HepG2 (cell line): ENCODE data around the gene RASA3. TPM values are rescaled to one million over a fixed set of nuclear protein-coding genes. Genes with fewer than 3 reads are reported as not detected.

Experiments
- ATAC-seq: fragments of 200-7000 bp; cut with Tn5 transposase; 3 replicates; pipeline ENCODE4 v1.9.1; 2020; ENCODE audit warnings: mild to moderate bottlenecking, moderate library complexity
- BruUV-seq: library from RNA; stranded (reverse); fragments of 400-500 nt; replicated peaks from 2 replicates; lab custom pipeline; 2021; lab: Mats Ljungman, UMichigan
- CTCF ChIA-PET: fragments of 300-600 bp; formaldehyde crosslinking; extraction: SDS; loops from one replicate; lab custom pipeline; 2021; ENCODE audit warnings: low total read pairs, inconsistent platforms, low intra/inter-chr PET ratio; lab: Yijun Ruan, JAX
- POLR2A ChIA-PET: fragments of 350-600 bp; sonication (Branson Sonifier 250); formaldehyde crosslinking; loops from one replicate; lab custom pipeline; 2020; ENCODE audit warnings: antibody characterized with exemption, inconsistent platforms; lab: Yijun Ruan, JAX
- DNase-seq: peaks from one replicate; pipeline ENCODE4 v3.0.0-alpha.2; 2015; ENCODE audit warnings: low spot score
- FAIRE-seq: peaks from 3 replicates; lab custom pipeline; 2011; peaks lifted over from hg19 to GRCh38; lab: Jason Lieb, UNC
- H2AFZ ChIP-seq: one replicate; pipeline ENCODE4 v1.6.1; 2011; ENCODE audit warnings: low read length, inconsistent platforms
- H3K27ac ChIP-seq: fragments of 300-600 bp; 3 replicates; pipeline ENCODE4 v1.8.0; 2011; ENCODE audit warnings: mixed run types, mild to moderate bottlenecking, mixed read lengths, low read length, inconsistent platforms; ENCODE audit not compliant: insufficient read depth; ENCODE audit errors: extremely low read length
- H3K27me3 ChIP-seq, 2 experiments: fragments of 200-600 bp in 1 of 2; 2 replicates in 1 of 2; 3 replicates in 1 of 2; pipeline versions ENCODE4 v1.6.0 to v1.8.0; 2011; ENCODE audit warnings: low read length in 2 of 2, mild to moderate bottlenecking in 2 of 2, moderate library complexity in 2 of 2, inconsistent platforms in 1 of 2; ENCODE audit not compliant: insufficient read depth in 2 of 2, control insufficient read depth in 1 of 2
- H3K36me3 ChIP-seq, 2 experiments: fragments of 200-600 bp in 1 of 2; replicated peaks in 1 of 2; 2 replicates in 1 of 2; 3 replicates in 1 of 2; pipeline versions ENCODE4 v1.5.1 to v1.8.0; 2011; ENCODE audit warnings: low read length in 2 of 2, inconsistent platforms in 1 of 2; ENCODE audit not compliant: insufficient read depth in 2 of 2, control insufficient read depth in 1 of 2
- H3K4me1 ChIP-seq: 2 replicates; pipeline ENCODE4 v1.5.1; 2012; ENCODE audit warnings: low read length, inconsistent platforms; ENCODE audit not compliant: insufficient read depth
- H3K4me2 ChIP-seq: 2 replicates; pipeline ENCODE4 v1.6.0; 2011; ENCODE audit warnings: low read depth, low read length, inconsistent platforms
- H3K4me3 ChIP-seq, 3 experiments: fragments of 200-600 bp in 1 of 3; sonication (generic), shearing (Covaris generic) in 1 of 3; replicated peaks in 1 of 3; 2 replicates each; pipeline ENCODE4 v1.5.1; 2011 to 2016; ENCODE audit warnings: low read length in 3 of 3, inconsistent platforms in 2 of 3, low read depth in 2 of 3, mild to moderate bottlenecking in 2 of 3, control low read depth in 1 of 3, mixed read lengths in 1 of 3; ENCODE audit not compliant: insufficient read depth in 1 of 3
- H3K79me2 ChIP-seq: one replicate; pipeline ENCODE4 v1.6.1; 2011; ENCODE audit warnings: low read length, inconsistent platforms; ENCODE audit not compliant: insufficient read depth
- H3K9ac ChIP-seq: 2 replicates; pipeline ENCODE4 v1.6.0; 2011; ENCODE audit warnings: mild to moderate bottlenecking, low read depth, low read length, inconsistent platforms; ENCODE audit not compliant: insufficient read depth
- H3K9me3 ChIP-seq: 2 replicates; pipeline ENCODE4 v1.5.1; 2012; ENCODE audit warnings: mild to moderate bottlenecking, low read length
- H4K20me1 ChIP-seq: 2 replicates; pipeline ENCODE4 v1.6.0; 2011; ENCODE audit warnings: inconsistent platforms, mild to moderate bottlenecking, low read length, moderate library complexity; ENCODE audit not compliant: insufficient read depth
- DPF2 ChIP-seq: sonication (generic); formaldehyde crosslinking; IDR thresholded peaks from 2 replicates; pipeline ENCODE4 v1.4.0; 2020; ENCODE audit warnings: mild to moderate bottlenecking, low read depth, missing genetic modification reagents, borderline replicate concordance
- HNRNPLL ChIP-seq: fragments of 200-400 bp; formaldehyde crosslinking; IDR thresholded peaks from 2 replicates; pipeline ENCODE4 v1.6.1; 2017; ENCODE audit warnings: mild to moderate bottlenecking, low read depth, low read length; ENCODE audit not compliant: poor library complexity, severe bottlenecking
- PITX1 ChIP-seq: sonication (generic); formaldehyde crosslinking; IDR thresholded peaks from 2 replicates; pipeline ENCODE4 v1.5.1; 2020; ENCODE audit warnings: mild to moderate bottlenecking, missing genetic modification reagents
- ZKSCAN8 ChIP-seq: IDR thresholded peaks from 2 replicates; pipeline ENCODE4 v1.6.1; 2016; ENCODE audit warnings: borderline replicate concordance, missing genetic modification reagents, missing compliant biosample characterization
- ZNF282 ChIP-seq: fragments of 450-650 bp; IDR thresholded peaks from 2 replicates; pipeline ENCODE4 v1.6.1; 2018; ENCODE audit not compliant: partially characterized antibody
- ZNF383 ChIP-seq: sonication (generic); formaldehyde crosslinking; IDR thresholded peaks from 2 replicates; pipeline ENCODE4 v1.4.0; 2020; ENCODE audit warnings: missing genetic modification reagents, mild to moderate bottlenecking, borderline replicate concordance
- ZNF891 ChIP-seq: sonication (generic); formaldehyde crosslinking; IDR thresholded peaks from 2 replicates; pipeline ENCODE4 v1.5.0; 2020; ENCODE audit warnings: mild to moderate bottlenecking, missing genetic modification reagents
- ZSCAN20 ChIP-seq: sonication (generic); formaldehyde crosslinking; IDR thresholded peaks from 2 replicates; pipeline ENCODE4 v1.4.0; 2020; ENCODE audit warnings: missing genetic modification reagents, mild to moderate bottlenecking, borderline replicate concordance
- WGBS: methylation state at CpG from one replicate; pipeline ENCODE4 v1.1.6; 2017; ENCODE audit warnings: low lambda C conversion rate; 5-methylcytosine and 5-hydroxymethylcytosine counted together
- in situ Hi-C: cut with HindIII; loops from 2 replicates; pipeline ENCODE4 v1.10.0; 2017; ENCODE audit warnings: low pct_unique_long_range_greater_than_20kb; ENCODE audit not compliant: extremely low pct_ligation_motif_present
- intact Hi-C: fragments of 100-400 bp; cut with micrococcal nuclease; formaldehyde crosslinking; loops from one replicate; pipeline ENCODE4 v1.10.0; 2022; ENCODE audit not compliant: unreplicated experiment
- polyA plus RNA-seq, 8 experiments: library from polyadenylated mRNA; depleted of rRNA in 3 of 8; stranded (reverse) in 7 of 8; unstranded in 1 of 8; fragments of >200 nt; fragmentation: Illumina TruSeq in 4 of 8; extraction: Trizol in 4 of 8; gene quantifications; 2 replicates each; pipeline versions ENCODE4 v1.2.1 to v1.2.3, GENCODE V29; 2011 to 2016; ENCODE audit warnings: low read depth in 4 of 8, missing spikeins in 1 of 8, mixed read lengths in 1 of 8; ENCODE audit not compliant: insufficient read depth in 1 of 8
- total RNA-seq, 5 experiments: library from RNA; depleted of rRNA; stranded (reverse); fragments of >200 nt; fragmentation: Illumina TruSeq; extraction: Trizol; gene quantifications; 2 replicates each; pipeline ENCODE4 v1.2.3, GENCODE V29; 2016; ENCODE audit warnings: low read depth in 1 of 5
- TF ChIP-seq, protein P1 (sequence below): sonication (generic); formaldehyde crosslinking; IDR thresholded peaks from 2 replicates; pipeline ENCODE4 v1.5.1; 2020; ENCODE audit warnings: missing genetic modification reagents, mild to moderate bottlenecking, borderline replicate concordance
- TF ChIP-seq, protein P2 (sequence below): sonication (generic); formaldehyde crosslinking; IDR thresholded peaks from 2 replicates; pipeline ENCODE4 v1.5.1; 2020; ENCODE audit warnings: mild to moderate bottlenecking, missing genetic modification reagents, moderate library complexity

RASA3 gene
- total and polyA plus RNA-seq, 2 of the 13 experiments (the other 11 are each of a cell fraction or from before 2014, with no cell fraction given) = 0.05 TPM; not detected in 1

DNA sequence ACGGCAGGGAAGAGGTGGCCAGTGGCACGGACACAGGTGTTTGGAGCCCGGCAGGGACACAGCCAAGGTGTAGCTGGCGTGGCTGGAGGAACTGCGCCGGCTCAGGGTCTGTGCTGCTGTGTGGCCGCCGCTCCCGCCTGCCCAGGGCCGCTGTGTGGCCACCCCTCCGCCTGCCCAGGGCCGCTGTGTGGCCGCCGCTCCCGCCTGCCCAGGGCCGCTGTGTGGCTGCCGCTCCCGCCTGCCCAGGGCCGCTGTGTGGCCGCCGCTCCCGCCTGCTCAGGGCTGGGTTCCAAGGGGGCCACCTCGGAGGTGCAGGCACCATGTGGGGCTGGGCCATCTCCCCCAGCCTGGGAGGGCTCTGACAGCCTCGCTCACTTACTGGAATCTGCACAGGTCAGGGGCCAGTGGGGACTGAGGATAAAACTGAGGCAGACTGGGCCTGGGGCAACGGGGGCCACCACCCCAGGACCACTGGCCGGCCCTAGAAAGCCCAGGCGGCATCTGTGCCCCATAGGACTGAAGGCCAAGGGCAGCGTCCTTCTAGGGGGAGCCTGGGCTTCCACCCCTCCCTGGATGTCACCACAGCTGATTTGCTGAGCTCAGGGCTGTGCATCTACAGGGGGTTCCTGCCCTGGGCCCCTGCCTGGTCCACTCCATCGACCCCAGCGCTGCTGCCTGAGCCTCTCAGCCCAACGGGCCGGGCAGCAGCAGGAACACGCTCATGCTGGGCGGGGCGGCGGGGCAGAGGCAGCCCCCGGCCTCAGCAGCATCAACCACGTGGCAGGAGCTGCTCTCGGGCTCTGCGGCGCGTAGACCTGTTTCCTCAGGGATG, 180.1 kb downstream of the RASA3 start:
- no peak overlapping the region for H3K4me2 ChIP-seq
- no peaks in the 10 kb centered on the region for H3K79me2 ChIP-seq
- no peak overlapping the region for H2AFZ ChIP-seq
- no peak overlapping the region for H3K9ac ChIP-seq
- H3K36me3 ChIP-seq = no peaks in the 10 kb centered on the region
- H3K27me3 ChIP-seq = peaks cover 4 to 13% of the 10 kb centered on the region in 2 experiments; a peak in 3 of 5 replicates
- H4K20me1 ChIP-seq = no peaks in the 10 kb centered on the region
- intact Hi-C loops (no loop called here), in situ Hi-C loops (no loop called here)
- H3K4me1 ChIP-seq = peaks cover 5% of the 10 kb centered on the region; the same call in 1 of the 2 replicates
- H3K27ac ChIP-seq = no peak overlapping the region
- ChIA-PET POLR2A (no interaction called here), CTCF (no interaction called here)
- TF ChIP-seq ZSCAN20 (CRISPR knock-in tag) (no peak), ZKSCAN8 (CRISPR knock-in tag) (no peak), PITX1 (no peak), HNRNPLL (no peak), DPF2 (CRISPR knock-in tag) (no peak), ZNF383 (CRISPR knock-in tag) (no peak), ZNF891 (CRISPR knock-in tag) (no peak), ZNF282 (no peak)
- TF ChIP-seq, protein P1, sequence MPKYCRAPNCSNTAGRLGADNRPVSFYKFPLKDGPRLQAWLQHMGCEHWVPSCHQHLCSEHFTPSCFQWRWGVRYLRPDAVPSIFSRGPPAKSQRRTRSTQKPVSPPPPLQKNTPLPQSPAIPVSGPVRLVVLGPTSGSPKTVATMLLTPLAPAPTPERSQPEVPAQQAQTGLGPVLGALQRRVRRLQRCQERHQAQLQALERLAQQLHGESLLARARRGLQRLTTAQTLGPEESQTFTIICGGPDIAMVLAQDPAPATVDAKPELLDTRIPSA (CRISPR knock-in tag) = no peak
- TF ChIP-seq, protein P2, sequence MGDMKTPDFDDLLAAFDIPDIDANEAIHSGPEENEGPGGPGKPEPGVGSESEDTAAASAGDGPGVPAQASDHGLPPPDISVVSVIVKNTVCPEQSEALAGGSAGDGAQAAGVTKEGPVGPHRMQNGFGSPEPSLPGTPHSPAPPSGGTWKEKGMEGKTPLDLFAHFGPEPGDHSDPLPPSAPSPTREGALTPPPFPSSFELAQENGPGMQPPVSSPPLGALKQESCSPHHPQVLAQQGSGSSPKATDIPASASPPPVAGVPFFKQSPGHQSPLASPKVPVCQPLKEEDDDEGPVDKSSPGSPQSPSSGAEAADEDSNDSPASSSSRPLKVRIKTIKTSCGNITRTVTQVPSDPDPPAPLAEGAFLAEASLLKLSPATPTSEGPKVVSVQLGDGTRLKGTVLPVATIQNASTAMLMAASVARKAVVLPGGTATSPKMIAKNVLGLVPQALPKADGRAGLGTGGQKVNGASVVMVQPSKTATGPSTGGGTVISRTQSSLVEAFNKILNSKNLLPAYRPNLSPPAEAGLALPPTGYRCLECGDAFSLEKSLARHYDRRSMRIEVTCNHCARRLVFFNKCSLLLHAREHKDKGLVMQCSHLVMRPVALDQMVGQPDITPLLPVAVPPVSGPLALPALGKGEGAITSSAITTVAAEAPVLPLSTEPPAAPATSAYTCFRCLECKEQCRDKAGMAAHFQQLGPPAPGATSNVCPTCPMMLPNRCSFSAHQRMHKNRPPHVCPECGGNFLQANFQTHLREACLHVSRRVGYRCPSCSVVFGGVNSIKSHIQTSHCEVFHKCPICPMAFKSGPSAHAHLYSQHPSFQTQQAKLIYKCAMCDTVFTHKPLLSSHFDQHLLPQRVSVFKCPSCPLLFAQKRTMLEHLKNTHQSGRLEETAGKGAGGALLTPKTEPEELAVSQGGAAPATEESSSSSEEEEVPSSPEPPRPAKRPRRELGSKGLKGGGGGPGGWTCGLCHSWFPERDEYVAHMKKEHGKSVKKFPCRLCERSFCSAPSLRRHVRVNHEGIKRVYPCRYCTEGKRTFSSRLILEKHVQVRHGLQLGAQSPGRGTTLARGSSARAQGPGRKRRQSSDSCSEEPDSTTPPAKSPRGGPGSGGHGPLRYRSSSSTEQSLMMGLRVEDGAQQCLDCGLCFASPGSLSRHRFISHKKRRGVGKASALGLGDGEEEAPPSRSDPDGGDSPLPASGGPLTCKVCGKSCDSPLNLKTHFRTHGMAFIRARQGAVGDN = no peak
- H3K4me3 ChIP-seq = no peak overlapping the region
- ATAC-seq = no peak
- WGBS = 29% methylated on average over 6 of the region's 42 CpGs
- BruUV-seq = no TSS peak
- no peaks in the 10 kb centered on the region for H3K9me3 ChIP-seq
- no peak for DNase-seq
- no peak for FAIRE-seq
